LNCaP clone FGC (cell line): ENCODE results near the gene LRRC51.

ENCODE experiments used
- DNase-seq: peaks from one replicate; pipeline ENCODE4 v3.0.0-alpha.2; 2011; ENCODE audit warnings: low read depth
- H3K4me3 ChIP-seq: 2 replicates; pipeline ENCODE4 v1.5.1; 2011; ENCODE audit warnings: mild to moderate bottlenecking, low read depth, low read length, control low read depth
- CTCF ChIP-seq: IDR thresholded peaks from 2 replicates; pipeline ENCODE4 v1.5.1; 2012; ENCODE audit warnings: mild to moderate bottlenecking; ENCODE audit not compliant: control insufficient read depth, insufficient read depth; ENCODE audit errors: extremely low read depth

Gene LRRC51

GRCh38 chr11:72040491-72041363 lies 39.9 kb upstream of the LRRC51 start:
- peak; percentile 92 for DNase-seq
- TF ChIP-seq CTCF = no peak
- H3K4me3 ChIP-seq = peak overlapping the region; percentile 56

GRCh38 chr11:72041364-72042063 lies 39.1 kb upstream of the LRRC51 start:
- TF ChIP-seq CTCF = no peak
- peak; percentile 54 for DNase-seq
- peak overlapping the region; percentile 56 for H3K4me3 ChIP-seq

GRCh38 chr11:72042064-72042745 lies 38.4 kb upstream of the LRRC51 start:
- H3K4me3 ChIP-seq = peak overlapping the region; percentile 56
- no peak for TF ChIP-seq CTCF
- no peak for DNase-seq

- no peak for TF ChIP-seq CTCF
- no peak overlapping the region for H3K4me3 ChIP-seq
- DNase-seq = no peak
These were observed 34.8 kb upstream of the LRRC51 start for GRCh38 chr11:72045849-72046248.

GRCh38 chr11:72048766-72049460 lies 31.7 kb upstream of the LRRC51 start:
- no peak for DNase-seq
- H3K4me3 ChIP-seq = no peak overlapping the region
- no peak for TF ChIP-seq CTCF

GRCh38 chr11:72058416-72059034 lies 22.1 kb upstream of the LRRC51 start:
- no peak overlapping the region for H3K4me3 ChIP-seq
- TF ChIP-seq CTCF = no peak
- DNase-seq = no peak
